ENCODE measurements around the gene CCSER2. TPM values are rescaled to one million over a fixed set of nuclear protein-coding genes. Genes with fewer than 3 reads are reported as not detected.
A peak's percentile ranks its signal among the peaks of the same experiment; 100 is the strongest.

CCSER2 gene
- polyA plus RNA-seq, 3 donors: 7.4 to 23.3 (median 14.3) TPM

GRCh38 chr10:84539216-84539615 is 210.8 kb downstream of the CCSER2 start:
- Histone ChIP-seq H3K4me1 (ENCODE audit: control insufficient read depth in 1 of 2, insufficient read depth in 2 of 2, low read length in 2 of 2) (peaks cover 6 to 8% of the 10 kb centered on the region in 2 donors), H3K9ac (ENCODE audit: insufficient read depth, low read length, poor library complexity, severe bottlenecking) (no peak overlapping the region), H2AFZ (ENCODE audit: insufficient read depth, low read depth, low read length, poor library complexity, severe bottlenecking) (no peak overlapping the region), H3K4me2 (replicated peaks; ENCODE audit: extremely low read depth, low read length, poor library complexity, severe bottlenecking) (no peak overlapping the region), H3K79me2 (ENCODE audit: insufficient read depth, low read length) (no peaks in the 10 kb centered on the region), H3K27ac (ENCODE audit: low read depth in 1 of 2, low read length in 2 of 2) (no peak overlapping the region), H3K36me3 (replicated peaks in 1 of 2; ENCODE audit: control insufficient read depth in 1 of 2, insufficient read depth in 2 of 2, low read length in 2 of 2) (no peaks in the 10 kb centered on the region), H3K4me3 (replicated peaks in 1 of 3; ENCODE audit: low read depth in 2 of 3, low read length in 3 of 3) (no peak overlapping the region), H3K27me3 (ENCODE audit: control insufficient read depth in 2 of 2, insufficient read depth in 2 of 2, low read length in 2 of 2) (peaks cover 3 to 22% of the 10 kb centered on the region in 2 donors), H4K20me1 (ENCODE audit: insufficient read depth, low read length) (no peaks in the 10 kb centered on the region), H3K9me3 (replicated peaks in 1 of 2; ENCODE audit: control insufficient read depth in 1 of 2, insufficient read depth in 1 of 2, low read length in 2 of 2) (no peaks in the 10 kb centered on the region)
- no peak for TF ChIP-seq CTCF (IDR thresholded peaks at IDR 0.05)
- H3K27me3 Mint-ChIP-seq (ENCODE audit: low read depth in 3 of 3): peaks cover 13 to 38% (median 23%) of the 10 kb centered on the region in 3 donors
- WGBS (ENCODE audit: insufficient coverage): no CpG with 5 or more reads among the region's 3 CpGs
- intact Hi-C loops (cut with micrococcal nuclease): loop anchor here in 1 of 2 donors (5.0 kb wide), 1 partner anchor 162 kb away; no protein-coding TSS in a partner anchor
- no peak overlapping the region for H3K27ac Mint-ChIP-seq
- DNase-seq: no peak
- H3K9me3 Mint-ChIP-seq: peaks cover 0 to 3% (median 0%) of the 10 kb centered on the region in 7 donors
- no peak overlapping the region for H3K4me3 Mint-ChIP-seq
- peaks cover 0 to 1% of the 10 kb centered on the region in 2 donors for H3K36me3 Mint-ChIP-seq
- H3K4me1 Mint-ChIP-seq: peaks cover 7% of the 10 kb centered on the region

GRCh38 chr10:84540022-84540616 is 211.7 kb downstream of the CCSER2 start:
- H3K4me1 ChIP-seq (ENCODE audit: control insufficient read depth in 1 of 2, insufficient read depth in 2 of 2, low read length in 2 of 2): peaks cover 6 to 8% of the 10 kb centered on the region in 2 donors
- peak overlapping the region; percentile 60 for H3K4me2 ChIP-seq (replicated peaks; ENCODE audit: extremely low read depth, low read length, poor library complexity, severe bottlenecking)
- TF ChIP-seq CTCF (IDR thresholded peaks at IDR 0.05): no peak
- peaks cover 0 to 1% of the 10 kb centered on the region in 2 donors for H3K36me3 Mint-ChIP-seq
- H3K4me3 ChIP-seq (replicated peaks in 1 of 3; ENCODE audit: low read depth in 2 of 3, low read length in 3 of 3): no peak overlapping the region
- peaks cover 0 to 3% (median 0%) of the 10 kb centered on the region in 7 donors for H3K9me3 Mint-ChIP-seq
- H2AFZ ChIP-seq (ENCODE audit: insufficient read depth, low read depth, low read length, poor library complexity, severe bottlenecking): peak overlapping the region; percentile 76
- H4K20me1 ChIP-seq (ENCODE audit: insufficient read depth, low read length): no peaks in the 10 kb centered on the region
- peaks cover 13 to 38% (median 21%) of the 10 kb centered on the region in 3 donors for H3K27me3 Mint-ChIP-seq (ENCODE audit: low read depth in 3 of 3)
- peaks cover 3 to 22% of the 10 kb centered on the region in 2 donors for H3K27me3 ChIP-seq (ENCODE audit: control insufficient read depth in 2 of 2, insufficient read depth in 2 of 2, low read length in 2 of 2)
- no peaks in the 10 kb centered on the region for H3K36me3 ChIP-seq (replicated peaks in 1 of 2; ENCODE audit: control insufficient read depth in 1 of 2, insufficient read depth in 2 of 2, low read length in 2 of 2)
- no peak overlapping the region for H3K9ac ChIP-seq (ENCODE audit: insufficient read depth, low read length, poor library complexity, severe bottlenecking)
- WGBS (ENCODE audit: insufficient coverage): 39% methylated on average over 8 of the region's 8 CpGs
- H3K4me3 Mint-ChIP-seq: no peak overlapping the region
- intact Hi-C loops (cut with micrococcal nuclease): loop anchor here (5.0 kb wide), 1 partner anchor 1837 kb away; no protein-coding TSS in a partner anchor
- H3K27ac Mint-ChIP-seq: no peak overlapping the region
- H3K9me3 ChIP-seq (replicated peaks in 1 of 2; ENCODE audit: control insufficient read depth in 1 of 2, insufficient read depth in 1 of 2, low read length in 2 of 2): no peaks in the 10 kb centered on the region
- no peaks in the 10 kb centered on the region for H3K79me2 ChIP-seq (ENCODE audit: insufficient read depth, low read length)
- H3K4me1 Mint-ChIP-seq: peaks cover 7% of the 10 kb centered on the region
- no peak for DNase-seq
- H3K27ac ChIP-seq (ENCODE audit: low read depth in 1 of 2, low read length in 2 of 2): no peak overlapping the region

Data from CD14-positive monocyte (primary cell).